Prostate gland (tissue), 2 donors: ENCODE measurements around the gene DMD. TPM values are rescaled to one million over a fixed set of nuclear protein-coding genes. Genes with fewer than 3 reads are reported as not detected.

Experiments
- DNase-seq: peaks from one replicate; pipeline ENCODE4 v3.0.0-alpha.2; 2019; ENCODE audit warnings: low spot score
- H3K27ac ChIP-seq, 2 donors: fragments of 200-600 bp; sonication (generic); 2 replicates each; pipeline ENCODE4 v1.5.1; 2017 to 2019
- H3K27me3 ChIP-seq: fragments of 200-600 bp; sonication (generic); replicated peaks from 2 replicates; pipeline ENCODE4 v1.5.1; 2019; ENCODE audit not compliant: insufficient read depth
- H3K36me3 ChIP-seq, 2 donors: fragments of 200-600 bp; sonication (generic); 1 replicate in 1 of 2; 2 replicates in 1 of 2; pipeline versions ENCODE4 v1.5.1 to v1.8.1; 2017 to 2019
- H3K4me1 ChIP-seq: fragments of 200-600 bp; sonication (generic); replicated peaks from 2 replicates; pipeline ENCODE4 v1.5.1; 2019
- H3K4me3 ChIP-seq, 2 donors: fragments of 200-600 bp; sonication (generic); 2 replicates each; pipeline ENCODE4 v1.5.1; 2017 to 2019
- H3K9me3 ChIP-seq: fragments of 200-600 bp; sonication (generic); 2 replicates; pipeline ENCODE4 v1.5.1; 2017
- CTCF ChIP-seq, 4 experiments: fragments of 200-600 bp in 2 of 4; fragments of 450-650 bp in 2 of 4; sonication (generic) in 2 of 4; IDR thresholded peaks; 1 replicate in 3 of 4; 2 replicates in 1 of 4; pipeline ENCODE4 v1.5.1; 2016 to 2019; ENCODE audit warnings: antibody characterized with exemption in 4 of 4, mild to moderate bottlenecking in 2 of 4, moderate library complexity in 2 of 4
- POLR2A ChIP-seq: fragments of 450-650 bp; IDR thresholded peaks from one replicate; pipeline ENCODE4 v1.6.1; 2016; ENCODE audit warnings: antibody characterized with exemption, mild to moderate bottlenecking
- POLR2AphosphoS5 ChIP-seq: sonication (generic); formaldehyde crosslinking; IDR thresholded peaks from one replicate; pipeline ENCODE4 v1.6.1; 2017; ENCODE audit warnings: antibody characterized with exemption
- WGBS: methylation state at CpG from one replicate; pipeline ENCODE4 v1.1.5; 2018; 5-methylcytosine and 5-hydroxymethylcytosine counted together
- intact Hi-C: fragments of 100-400 bp; cut with DNase I; formaldehyde crosslinking; loops from one replicate; pipeline ENCODE4 v1.14.2; 2022
- total RNA-seq, 2 donors: library from RNA; depleted of rRNA; stranded (reverse); fragments of >200 nt; gene quantifications; one replicate each; pipeline ENCODE4 v1.1.0, GENCODE V29; 2016

DMD gene
- total RNA-seq, 2 donors from 2014 or later: 17.6 to 34.8 TPM

- no peak for TF ChIP-seq POLR2AphosphoS5
- no peak for TF ChIP-seq CTCF (IDR thresholded peaks at IDR 0.05)
- TF ChIP-seq POLR2A: no peak
- intact Hi-C loops: no loop called here
- Histone ChIP-seq H3K36me3 (no peaks in the 10 kb centered on the region), H3K9me3 (no peaks in the 10 kb centered on the region), H3K4me3 (no peak overlapping the region), H3K27ac (no peak overlapping the region), H3K27me3 (no peaks in the 10 kb centered on the region), H3K4me1 (no peaks in the 10 kb centered on the region)
- 45% methylated on average over 2 of the region's 2 CpGs for WGBS
- no peak for DNase-seq
These were observed 815.5 kb downstream of the DMD start for GRCh38 chrX:32395878-32396277.

- no peaks in the 10 kb centered on the region for H3K27me3 ChIP-seq
- no peak overlapping the region for H3K27ac ChIP-seq
- no peak for TF ChIP-seq POLR2A
- no peak for TF ChIP-seq CTCF (IDR thresholded peaks at IDR 0.05)
- TF ChIP-seq POLR2AphosphoS5: no peak
- no peaks in the 10 kb centered on the region for H3K36me3 ChIP-seq
- WGBS: 85% methylated on average over 4 of the region's 4 CpGs
- no peaks in the 10 kb centered on the region for H3K4me1 ChIP-seq
- DNase-seq: no peak
- intact Hi-C loops: no loop called here
- H3K4me3 ChIP-seq: no peak overlapping the region
- no peaks in the 10 kb centered on the region for H3K9me3 ChIP-seq
These were observed 818.7 kb downstream of the DMD start for GRCh38 chrX:32392655-32393054.

GRCh38 chrX:32370456-32371205 is 840.7 kb downstream of the DMD start:
- H3K4me1 ChIP-seq: no peaks in the 10 kb centered on the region
- H3K27me3 ChIP-seq: no peaks in the 10 kb centered on the region
- no peak for TF ChIP-seq POLR2AphosphoS5
- TF ChIP-seq POLR2A: no peak
- TF ChIP-seq CTCF (IDR thresholded peaks at IDR 0.05): no peak
- H3K4me3 ChIP-seq: no peak overlapping the region
- 20% methylated on average over 5 of the region's 5 CpGs for WGBS
- intact Hi-C loops: no loop called here
- H3K36me3 ChIP-seq: no peaks in the 10 kb centered on the region
- DNase-seq: no peak
- H3K27ac ChIP-seq: no peak overlapping the region
- no peaks in the 10 kb centered on the region for H3K9me3 ChIP-seq

- intact Hi-C loops: no loop called here
- 43% methylated on average over 7 of the region's 7 CpGs for WGBS
- Histone ChIP-seq H3K4me1 (no peaks in the 10 kb centered on the region), H3K27ac (no peak overlapping the region), H3K36me3 (no peaks in the 10 kb centered on the region), H3K9me3 (no peaks in the 10 kb centered on the region), H3K27me3 (no peaks in the 10 kb centered on the region), H3K4me3 (no peak overlapping the region)
- TF ChIP-seq POLR2AphosphoS5: no peak
- no peak for TF ChIP-seq CTCF (IDR thresholded peaks at IDR 0.05)
- no peak for TF ChIP-seq POLR2A
- DNase-seq: no peak
These were observed 917.2 kb downstream of the DMD start for GRCh38 chrX:32293962-32294700.

GRCh38 chrX:32289356-32289755 is 922.0 kb downstream of the DMD start:
- DNase-seq: no peak
- 86% methylated on average over 3 of the region's 3 CpGs for WGBS
- TF ChIP-seq CTCF (IDR thresholded peaks at IDR 0.05): no peak
- TF ChIP-seq POLR2AphosphoS5: no peak
- no peak for TF ChIP-seq POLR2A
- Histone ChIP-seq H3K36me3 (no peaks in the 10 kb centered on the region), H3K27me3 (no peaks in the 10 kb centered on the region), H3K4me1 (no peaks in the 10 kb centered on the region), H3K27ac (no peak overlapping the region), H3K9me3 (no peaks in the 10 kb centered on the region), H3K4me3 (no peak overlapping the region)
- intact Hi-C loops: no loop called here
